GM21390 (cell line): ENCODE measurements around the gene NELFE.
A peak's percentile ranks its signal among the peaks of the same experiment; 100 is the strongest.
"Not testable (repeated sequence)": the region's sequence is repeated elsewhere in the genome, so short reads cannot be mapped to it uniquely, and the experiment has no call there.

Experiments used
- ATAC-seq: cut with Tn5 transposase; IDR thresholded peaks from one replicate; pipeline ENCODE4 v1.9.1; 2021; ENCODE audit not compliant: unreplicated experiment

NELFE gene

GRCh38 chr6:31976065-31976464 lies 17.3 kb upstream of the NELFE start:
- ATAC-seq = not testable (repeated sequence)

- ATAC-seq = no peak
Measured at GRCh38 chr6:31972709-31973350, 14.1 kb upstream of the NELFE start.

- ATAC-seq = peak; percentile 85
Measured at GRCh38 chr6:31971993-31972708, 13.4 kb upstream of the NELFE start, which contains the start of gene DXO. DXO (minus strand) TSS chr6:31972138; CDS start chr6:31971675, 463 bp downstream.

- no peak for ATAC-seq
Measured at GRCh38 chr6:31971279-31971992, 12.7 kb upstream of the NELFE start.

GRCh38 chr6:31970604-31971271 lies 12.0 kb upstream of the NELFE start:
- no peak for ATAC-seq

GRCh38 chr6:31969712-31970603 lies 11.2 kb upstream of the NELFE start:
- ATAC-seq = no peak

GRCh38 chr6:31968791-31969711 lies 10.3 kb upstream of the NELFE start:
- no peak for ATAC-seq

- no peak for ATAC-seq
Measured at GRCh38 chr6:31968326-31968725, 9.6 kb upstream of the NELFE start.

GRCh38 chr6:31967926-31968320 lies 9.2 kb upstream of the NELFE start:
- ATAC-seq = no peak

- no peak for ATAC-seq
Measured at GRCh38 chr6:31966997-31967925, 8.5 kb upstream of the NELFE start.

GRCh38 chr6:31966506-31966905 lies 7.7 kb upstream of the NELFE start:
- ATAC-seq = no peak

GRCh38 chr6:31965700-31966099 lies 6.9 kb upstream of the NELFE start:
- no peak for ATAC-seq

GRCh38 chr6:31963921-31964320 lies 5.2 kb upstream of the NELFE start:
- ATAC-seq = no peak

GRCh38 chr6:31961616-31962015 lies 2.8 kb upstream of the NELFE start:
- no peak for ATAC-seq

- ATAC-seq = no peak
Measured at GRCh38 chr6:31958412-31958740, 395 bp downstream of the NELFE start.

GRCh38 chr6:31956796-31957195 lies 2.0 kb downstream of the NELFE start:
- no peak for ATAC-seq

- ATAC-seq = no peak
Measured at GRCh38 chr6:31954511-31954910, 4.3 kb downstream of the NELFE start.

- no peak for ATAC-seq
Measured at GRCh38 chr6:31952890-31953289, 5.9 kb downstream of the NELFE start.
